ENCODE measurements around the gene FOXO6.

FOXO6 gene

DNA sequence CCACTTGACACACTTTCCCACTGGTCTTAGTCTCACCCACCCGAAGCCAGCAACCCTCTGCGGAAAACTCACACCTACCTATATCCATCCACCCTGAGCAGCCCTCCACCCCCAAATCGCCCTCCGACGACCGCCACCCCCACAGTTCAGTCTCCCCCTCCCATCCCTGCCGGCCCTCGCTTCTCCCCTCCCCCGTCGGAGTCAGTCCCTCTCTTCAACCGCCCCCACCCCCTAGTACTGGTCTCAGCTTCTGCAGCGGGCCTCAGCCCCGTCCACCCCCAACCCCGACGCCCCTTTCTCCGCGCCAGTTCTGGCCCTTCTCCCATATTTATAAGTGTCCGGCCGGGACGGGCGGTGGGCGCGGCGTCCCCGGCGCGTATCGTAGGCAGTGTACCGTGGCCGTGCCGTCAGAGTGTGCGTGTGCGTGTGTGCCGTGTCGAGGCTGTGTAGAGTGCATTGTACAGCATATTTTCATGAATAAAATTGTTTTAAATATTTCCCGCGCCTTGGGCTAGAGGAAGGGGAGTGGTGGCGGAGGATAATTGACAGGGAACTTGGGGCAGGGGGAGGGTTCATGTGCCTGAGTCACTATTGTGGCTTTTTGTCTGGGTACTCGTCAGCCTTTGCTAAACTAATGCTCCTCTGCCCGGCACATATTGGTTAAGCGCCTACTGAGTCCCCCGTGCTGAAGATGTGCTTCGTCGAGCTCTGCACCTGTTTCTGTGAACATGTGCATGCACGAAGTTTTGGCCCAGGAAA, 22.0 kb downstream of the FOXO6 start:
- peak; percentile 24 for DNase-seq (ENCODE audit: low read depth)

GRCh38 chr1:41384579-41384978, 23.3 kb downstream of the FOXO6 start:
- DNase-seq (ENCODE audit: low read depth): no peak

DNA sequence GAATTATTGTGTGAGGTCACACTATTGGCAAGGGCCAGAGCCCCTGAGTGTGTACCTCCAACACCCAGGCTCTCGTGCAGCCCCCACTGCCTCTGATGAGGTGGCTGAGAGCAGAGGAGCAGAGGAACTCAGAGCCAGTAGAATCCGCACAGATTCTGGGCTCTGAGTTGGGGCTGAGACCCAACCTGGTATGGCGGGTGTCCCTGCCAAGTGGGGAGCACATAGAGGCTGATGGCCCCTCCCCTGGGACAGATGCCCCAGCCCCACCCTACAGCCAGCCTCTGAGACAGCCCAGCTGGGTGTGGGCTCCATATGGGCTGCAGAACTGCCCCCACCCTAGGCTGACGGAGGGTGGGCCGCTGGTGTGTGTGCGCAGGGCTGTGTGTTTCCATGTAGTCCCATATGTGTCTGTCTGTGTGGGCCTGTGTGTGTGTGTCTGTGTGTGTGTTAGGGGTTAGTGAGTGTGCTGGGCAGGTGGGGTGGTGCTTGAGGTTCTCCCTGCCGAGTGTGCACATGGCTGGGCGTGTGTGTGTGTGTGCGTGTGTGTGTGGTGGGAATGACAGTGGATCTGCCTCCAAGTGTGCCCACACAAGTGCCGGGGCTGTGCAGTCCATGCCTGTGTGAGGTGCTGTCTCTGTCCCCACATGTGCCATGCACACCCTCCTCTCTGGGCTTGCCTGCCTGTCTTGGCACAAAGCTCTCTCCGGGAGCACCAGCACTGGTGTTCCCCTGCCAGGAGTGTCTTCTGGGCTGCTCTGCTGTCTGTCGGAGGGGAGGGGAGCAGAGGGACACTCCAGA, 24.4 kb downstream of the FOXO6 start:
- no peak for DNase-seq (ENCODE audit: low read depth)

DNA sequence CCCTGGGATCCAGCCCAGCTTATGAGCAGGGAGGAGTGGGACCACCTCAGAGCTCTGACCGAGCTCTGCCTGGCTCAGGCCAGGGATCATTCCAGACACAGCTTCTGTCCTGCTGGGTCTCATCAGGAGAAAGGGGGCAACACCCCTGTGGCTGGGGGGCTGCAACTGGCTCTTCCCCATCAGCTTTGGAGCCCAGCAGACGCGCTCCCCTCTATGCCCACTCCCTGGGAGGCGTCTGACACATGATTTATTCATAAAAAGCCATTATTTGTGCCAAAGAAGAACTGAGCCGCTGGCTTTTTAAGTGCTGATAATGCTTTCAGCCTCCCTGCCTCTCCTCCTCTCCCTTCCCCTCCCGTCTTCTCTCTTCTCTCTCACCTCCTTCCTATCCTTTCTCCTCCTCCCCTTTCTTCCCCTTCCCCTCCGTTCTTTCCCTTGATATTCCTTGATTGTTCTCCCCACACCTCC, 25.0 kb downstream of the FOXO6 start:
- no peak for DNase-seq (ENCODE audit: low read depth)

GRCh38 chr1:41387667-41388091, 26.4 kb downstream of the FOXO6 start:
- DNase-seq (ENCODE audit: low read depth): no peak

DNA sequence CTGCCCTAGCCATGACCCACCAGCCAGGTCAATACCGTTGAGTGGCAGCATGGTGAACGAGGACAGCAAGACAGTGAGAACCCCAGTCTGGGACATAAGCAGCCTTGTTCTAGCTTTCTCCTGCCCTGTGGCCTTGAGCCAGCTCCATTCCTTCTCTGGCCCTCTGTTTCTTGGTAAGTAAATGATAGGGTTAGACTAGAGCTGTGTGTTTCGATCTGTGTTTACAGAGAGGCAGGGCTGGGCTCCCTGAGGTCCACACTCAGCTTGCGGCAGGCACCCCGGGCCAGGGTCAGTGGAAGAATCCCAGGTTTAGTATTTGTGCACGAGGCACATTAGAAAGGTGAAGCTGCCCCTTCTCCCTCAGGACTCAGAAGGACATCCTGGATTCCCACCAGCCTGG, 27.3 kb downstream of the FOXO6 start:
- no peak for DNase-seq (ENCODE audit: low read depth)

DNA sequence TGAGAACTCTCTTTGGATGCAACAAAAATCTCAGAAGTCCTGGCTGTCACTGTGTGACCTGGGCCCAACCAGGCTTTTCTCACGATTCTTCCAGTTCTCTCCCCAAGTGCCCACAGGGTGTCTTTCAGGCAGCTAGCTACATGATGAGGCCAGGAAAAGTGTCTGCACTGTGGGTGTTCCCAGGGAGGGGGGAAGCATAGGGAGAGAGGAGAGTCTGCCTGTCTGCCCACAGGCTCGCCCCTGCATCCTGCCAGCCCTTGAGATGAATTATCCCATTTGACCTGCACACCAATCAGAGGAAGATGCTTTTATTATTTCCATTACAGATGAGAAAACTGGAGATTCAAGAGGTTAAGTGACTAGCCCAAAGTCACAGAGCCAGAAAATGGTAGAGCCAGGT, 27.8 kb downstream of the FOXO6 start:
- DNase-seq (ENCODE audit: low read depth): no peak

- no peak for DNase-seq (ENCODE audit: low read depth)
These were observed 28.9 kb downstream of the FOXO6 start for GRCh38 chr1:41390166-41390565.

GRCh38 chr1:41390573-41390972, 29.3 kb downstream of the FOXO6 start:
- no peak for DNase-seq (ENCODE audit: low read depth)

- no peak for DNase-seq (ENCODE audit: low read depth)
These were observed 30.7 kb downstream of the FOXO6 start for GRCh38 chr1:41391834-41392527.

DNA sequence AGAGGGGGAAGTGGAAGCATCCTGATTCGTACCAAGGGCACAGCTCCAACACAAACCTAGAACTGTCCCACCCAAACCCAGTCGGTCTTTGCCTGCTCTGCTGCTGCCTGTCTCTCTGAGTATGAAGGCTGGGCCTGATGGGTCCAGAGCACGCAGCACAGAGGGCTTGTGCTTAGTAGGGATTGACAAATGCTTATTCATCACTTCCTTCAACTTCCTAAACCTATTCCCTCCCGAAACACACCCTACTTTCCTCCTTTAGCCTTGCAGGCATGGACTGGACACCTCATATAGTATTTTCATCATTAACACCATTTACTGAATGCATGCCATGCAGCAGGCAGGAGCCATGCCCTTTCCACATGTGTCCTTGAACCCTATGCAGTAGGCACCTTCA, 31.3 kb downstream of the FOXO6 start:
- no peak for DNase-seq (ENCODE audit: low read depth)

GRCh38 chr1:41393716-41394368, 32.6 kb downstream of the FOXO6 start:
- DNase-seq (ENCODE audit: low read depth): no peak

- DNase-seq (ENCODE audit: low read depth): no peak
These were observed 33.1 kb downstream of the FOXO6 start for GRCh38 chr1:41394369-41394744.

GRCh38 chr1:41394959-41395956, 34.0 kb downstream of the FOXO6 start:
- no peak for DNase-seq (ENCODE audit: low read depth)

DNA sequence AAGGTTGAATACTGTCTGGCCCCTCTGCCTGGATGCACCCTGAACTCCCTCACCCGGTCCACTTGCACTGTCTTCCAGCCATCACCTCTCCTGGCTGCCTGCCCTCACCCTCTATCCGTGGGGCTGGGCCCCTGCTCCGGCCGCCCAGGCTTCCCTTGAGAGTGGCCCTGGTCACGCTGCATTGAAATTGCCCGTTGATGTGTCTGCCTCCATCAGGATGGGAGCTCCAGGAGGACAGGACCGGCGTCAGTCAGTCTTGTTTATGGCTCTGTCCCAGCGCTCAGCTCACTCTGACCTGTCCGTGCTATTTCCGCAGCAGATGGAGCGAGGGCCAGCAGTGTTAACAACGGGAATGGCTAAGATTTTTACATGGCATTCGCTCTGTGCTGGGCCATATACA, 34.9 kb downstream of the FOXO6 start:
- DNase-seq (ENCODE audit: low read depth): no peak

DNA sequence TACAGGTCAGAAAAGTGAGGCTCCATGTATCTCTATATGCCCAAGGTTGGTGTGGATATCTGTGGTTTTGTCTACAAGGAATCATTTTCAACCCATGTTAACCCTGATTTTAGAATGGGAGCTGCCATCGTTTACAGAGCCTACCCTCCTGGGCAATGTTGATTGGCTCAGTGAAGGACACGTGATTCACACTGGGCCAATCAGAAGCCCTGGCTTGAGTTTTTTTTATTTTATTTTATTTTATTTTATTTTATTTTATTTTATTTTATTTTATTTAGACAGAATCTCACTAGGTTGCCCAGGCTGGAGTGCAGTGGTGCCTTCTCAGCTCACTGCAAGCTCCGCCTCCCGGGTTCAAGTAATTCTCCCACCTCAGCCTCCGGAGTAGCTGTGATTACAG, 35.8 kb downstream of the FOXO6 start:
- DNase-seq (ENCODE audit: low read depth): no peak

DNA sequence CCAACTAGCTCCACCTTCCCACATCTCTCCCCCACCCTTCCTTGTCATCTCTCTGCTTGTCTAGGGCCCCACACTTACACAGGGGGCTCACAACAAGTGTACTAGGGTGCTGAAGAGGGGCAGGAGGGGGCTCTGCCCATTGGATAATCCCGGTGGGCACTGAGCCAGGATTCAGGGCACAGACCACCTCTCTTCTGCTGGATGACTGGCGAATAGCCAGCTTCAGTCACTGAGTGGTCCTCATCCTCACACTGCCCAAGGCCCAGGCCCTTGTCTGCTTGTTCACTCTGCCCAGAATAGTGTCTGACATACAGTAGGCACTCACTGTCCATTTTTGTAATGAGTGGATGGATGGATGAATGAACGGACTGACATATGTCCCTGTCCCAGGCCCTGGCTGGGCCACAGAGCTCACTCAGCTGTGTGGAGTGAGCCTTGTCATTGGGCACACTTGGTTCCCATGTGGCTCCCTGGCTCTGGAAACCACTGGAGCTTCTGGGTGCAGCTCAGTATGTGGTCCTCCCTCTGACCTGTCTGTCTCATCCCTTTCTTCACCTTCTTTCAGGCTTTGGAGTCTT, 36.6 kb downstream of the FOXO6 start:
- no peak for DNase-seq (ENCODE audit: low read depth)

DNA sequence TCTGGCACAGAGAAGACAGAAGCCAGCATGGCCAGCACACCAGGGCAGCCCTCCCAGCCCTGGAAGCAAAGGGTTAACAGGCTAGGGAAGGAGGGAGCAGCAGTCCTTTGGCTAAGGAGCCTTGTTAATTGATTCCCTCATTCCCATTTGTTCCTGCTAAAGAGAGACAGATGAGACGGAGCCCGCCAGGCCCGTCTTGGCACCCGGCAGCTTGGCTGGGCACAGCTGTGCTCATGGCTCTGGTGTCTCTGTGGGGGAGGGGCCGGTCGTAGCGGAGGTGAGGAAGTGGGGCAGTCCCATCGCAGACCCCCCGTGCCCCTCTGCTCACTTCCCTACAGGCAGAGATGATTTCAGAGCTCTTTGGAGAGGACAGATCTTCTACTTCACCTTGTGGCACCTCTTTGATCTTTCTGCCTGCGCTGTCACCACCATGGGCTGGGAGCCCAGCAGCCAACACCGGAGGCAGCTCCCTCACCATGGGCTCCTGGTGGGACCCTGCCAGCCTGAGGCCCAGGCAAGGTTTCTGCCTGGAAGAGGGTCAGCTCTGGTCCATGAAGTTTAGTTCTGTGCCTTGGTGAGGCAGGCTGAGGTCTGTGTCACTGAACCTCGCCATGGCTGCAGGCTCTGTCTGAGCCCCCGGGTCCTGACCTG, 38.0 kb downstream of the FOXO6 start:
- DNase-seq (ENCODE audit: low read depth): no peak

DNA sequence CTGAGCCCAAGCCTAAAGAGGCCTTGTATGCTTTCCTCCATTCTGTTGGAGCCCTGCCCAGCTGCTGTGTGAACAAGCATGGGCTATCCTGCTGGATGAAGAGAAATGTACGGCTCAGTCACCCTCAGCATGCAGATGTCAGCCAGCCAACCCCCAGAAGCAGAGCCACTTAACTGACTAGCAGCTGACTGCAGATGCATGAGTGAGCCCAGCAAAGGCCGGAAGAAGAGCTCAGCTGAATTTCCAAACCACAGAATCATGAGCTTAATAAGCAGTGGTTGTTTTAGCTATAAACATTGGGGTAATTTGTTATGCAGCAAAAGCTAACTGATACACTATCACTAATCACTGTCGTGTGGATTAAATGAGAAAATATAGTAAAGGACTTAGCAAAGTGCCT, 39.0 kb downstream of the FOXO6 start:
- no peak for DNase-seq (ENCODE audit: low read depth)

DNA sequence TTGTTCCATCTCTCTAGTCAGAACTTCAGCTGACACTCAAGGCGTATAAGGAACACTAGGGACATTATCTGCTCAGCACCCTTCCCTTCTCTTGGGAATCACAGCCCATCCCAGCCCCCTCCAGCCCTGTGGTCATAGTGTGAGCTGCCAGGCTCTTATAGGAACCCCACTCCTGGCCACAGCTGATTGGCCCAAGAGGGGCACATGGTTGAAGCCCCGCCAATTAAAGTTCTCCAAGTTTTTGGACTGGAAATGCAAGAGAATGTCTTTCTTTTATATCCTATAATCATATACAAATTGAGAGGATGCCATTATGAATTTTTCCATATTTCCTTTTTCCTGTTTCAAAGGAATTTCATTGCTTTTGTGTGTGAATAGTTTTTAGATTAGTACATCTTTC, 40.7 kb downstream of the FOXO6 start:
- no peak for DNase-seq (ENCODE audit: low read depth)
